DLD1 (cell line): ENCODE results near the gene TRIM66.

Experiments used
- in situ Hi-C: cut with HindIII; loops from 2 replicates; pipeline ENCODE4 v1.10.0; 2017; ENCODE audit warnings: low sequenced_read_pairs

The TRIM66 gene

DNA sequence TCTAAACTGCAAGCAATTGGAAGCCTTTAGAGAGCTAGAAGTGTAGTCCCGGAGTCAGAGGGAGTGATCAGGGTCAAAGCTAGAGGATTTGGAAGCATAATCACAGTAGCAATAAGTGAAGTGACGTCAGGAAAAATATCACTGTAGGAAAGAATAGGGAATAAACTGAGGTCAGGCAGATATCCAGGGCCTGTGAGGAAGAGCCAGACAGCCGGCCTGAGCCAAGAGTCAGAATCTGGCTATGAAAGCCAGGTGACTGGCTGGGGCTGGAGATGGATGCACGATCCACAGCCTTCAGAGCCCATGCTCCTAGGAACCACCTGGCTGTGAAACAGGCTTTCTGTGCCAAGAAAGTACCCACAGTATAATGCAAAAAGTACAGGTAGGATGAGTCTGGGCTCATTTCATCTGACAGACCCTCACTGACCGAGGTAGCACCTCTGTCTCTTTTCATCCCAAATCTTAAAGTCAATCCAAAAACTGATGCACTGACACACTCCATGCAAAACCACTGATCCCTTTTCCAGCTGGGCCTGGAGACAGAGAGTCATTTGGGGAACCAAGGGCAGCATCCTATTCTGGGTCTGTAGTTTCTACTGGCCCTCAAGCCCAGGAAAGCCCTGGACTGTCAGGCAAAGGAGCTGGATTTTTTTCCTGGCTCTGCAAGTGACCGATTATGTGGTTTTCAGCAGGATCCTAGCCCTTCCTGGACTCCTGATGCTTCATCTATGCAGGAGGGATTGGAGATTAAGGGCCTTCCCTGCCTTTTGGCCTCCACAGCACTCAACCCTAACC lies 21.3 kb downstream of the TRIM66 start:
- in situ Hi-C loops: no loop called here

DNA sequence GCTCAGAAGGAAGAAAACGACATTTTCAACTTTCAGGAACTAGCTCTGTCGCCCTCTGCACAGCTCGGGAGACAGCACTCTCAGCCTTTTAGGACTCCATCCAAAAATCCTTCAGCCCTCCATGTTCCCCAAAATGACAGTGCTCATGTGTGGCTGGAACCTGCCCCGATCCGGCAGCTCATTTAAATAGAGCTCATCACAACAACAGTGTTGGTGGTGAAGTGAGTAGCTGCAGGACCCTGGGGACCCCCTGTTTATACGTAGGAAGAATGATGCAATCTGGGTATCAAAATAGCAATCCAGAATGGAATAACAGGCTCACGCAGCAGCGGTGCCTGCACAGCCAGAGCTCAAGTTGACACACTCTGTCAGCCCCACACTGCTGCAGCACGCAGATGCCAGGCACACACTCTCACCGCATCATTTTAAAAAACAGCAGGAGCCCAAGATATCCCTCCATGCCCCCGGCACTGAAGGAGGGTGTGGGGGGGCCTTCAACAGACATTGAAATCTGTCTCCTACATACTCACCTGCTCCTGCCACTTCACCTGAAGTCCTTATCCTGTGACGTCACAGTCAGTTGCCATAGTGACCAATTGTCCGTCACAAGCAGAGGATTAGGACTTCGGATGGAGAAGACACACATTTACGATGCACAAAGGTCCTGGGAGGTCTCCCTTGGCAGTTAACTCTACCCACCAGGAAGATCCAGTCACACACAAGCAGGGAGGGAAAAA lies 24.0 kb downstream of the TRIM66 start:
- in situ Hi-C loops: no loop called here

DNA sequence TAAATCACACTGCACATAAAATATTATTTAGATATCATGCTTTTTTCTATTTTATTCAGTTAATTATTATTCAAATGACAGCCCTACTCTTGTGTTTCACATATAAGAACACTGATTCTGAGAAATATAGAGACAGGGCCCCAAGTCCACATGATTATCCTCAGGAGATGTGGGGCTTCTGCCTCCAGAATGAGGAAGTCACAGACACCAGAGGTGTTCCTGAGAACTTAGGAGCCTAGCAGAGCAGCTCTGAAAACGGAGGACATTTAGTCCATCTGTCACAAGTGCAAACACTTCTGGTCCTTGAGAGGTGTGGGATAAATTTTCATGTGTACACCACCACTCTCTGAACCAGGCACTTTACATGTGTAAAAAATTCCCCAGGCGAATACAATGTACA lies 26.2 kb downstream of the TRIM66 start:
- in situ Hi-C loops: no loop called here

DNA sequence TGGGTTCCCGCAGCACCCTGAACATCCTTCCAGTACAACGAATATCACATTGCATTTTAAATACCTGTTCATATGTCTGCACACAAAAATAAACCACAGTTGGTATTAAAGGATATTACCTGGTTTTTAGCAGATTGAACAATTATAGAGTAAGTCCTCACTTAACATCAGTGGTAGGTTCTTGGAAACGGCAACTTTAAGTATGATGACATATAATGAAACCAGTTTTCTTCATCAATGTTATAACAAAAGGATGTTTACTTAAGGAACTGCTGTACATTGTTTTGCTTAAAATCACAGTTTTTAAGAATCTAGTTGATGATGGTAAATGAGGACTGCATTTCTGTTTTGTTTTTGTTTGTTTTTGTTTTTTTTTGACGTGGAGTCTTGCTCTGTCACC lies 28.0 kb downstream of the TRIM66 start:
- in situ Hi-C loops: no loop called here

DNA sequence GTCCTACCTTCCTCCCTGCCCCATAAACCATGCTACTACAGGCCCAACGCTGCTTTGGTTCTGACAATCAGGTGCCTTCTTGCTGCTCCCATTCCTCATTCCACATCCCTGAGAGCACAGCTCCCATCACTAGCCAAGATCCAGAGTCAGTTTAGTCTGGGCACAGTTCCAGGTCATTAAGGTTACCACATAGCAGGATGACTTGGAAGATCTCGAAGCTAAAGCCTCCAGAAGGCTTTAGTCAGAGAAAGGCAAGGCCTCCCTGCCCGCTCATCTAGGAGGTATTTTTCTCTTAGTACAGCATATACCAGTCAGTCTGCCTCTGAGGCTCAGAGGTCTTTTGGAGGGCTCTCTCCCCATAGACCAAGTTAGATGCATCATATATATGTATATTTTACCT lies 30.3 kb downstream of the TRIM66 start:
- in situ Hi-C loops: no loop called here

- in situ Hi-C loops: no loop called here
These were observed 32.0 kb downstream of the TRIM66 start for GRCh38 chr11:8650401-8650990.

GRCh38 chr11:8649361-8649760 lies 33.1 kb downstream of the TRIM66 start:
- in situ Hi-C loops: no loop called here

GRCh38 chr11:8646873-8647272 lies 35.6 kb downstream of the TRIM66 start:
- in situ Hi-C loops: no loop called here

GRCh38 chr11:8642196-8642841 lies 40.1 kb downstream of the TRIM66 start:
- in situ Hi-C loops: no loop called here

DNA sequence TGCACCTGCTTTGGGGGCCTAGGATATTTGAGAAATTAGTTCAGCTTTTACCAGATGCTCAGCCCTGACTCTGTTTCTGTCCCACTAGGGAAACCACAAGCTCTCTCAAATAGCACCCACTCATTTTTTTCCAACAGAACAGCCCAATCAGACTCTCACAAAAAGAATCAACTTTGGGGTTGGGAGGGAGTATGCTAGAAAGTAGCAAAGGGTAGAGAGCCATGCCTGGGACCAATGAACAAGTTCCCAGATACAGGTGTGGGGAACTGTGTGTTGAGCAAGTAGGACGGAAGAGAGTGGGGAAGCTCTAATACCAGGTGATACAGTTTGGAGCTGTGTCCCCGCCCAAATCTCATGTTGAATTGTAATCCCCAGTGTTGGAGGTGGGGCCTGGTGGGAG lies 41.1 kb downstream of the TRIM66 start:
- in situ Hi-C loops: no loop called here

- in situ Hi-C loops: no loop called here
These were observed 42.1 kb downstream of the TRIM66 start for GRCh38 chr11:8640267-8640906.

GRCh38 chr11:8639655-8640054 lies 42.8 kb downstream of the TRIM66 start:
- in situ Hi-C loops: no loop called here

- in situ Hi-C loops: no loop called here
These were observed 44.2 kb downstream of the TRIM66 start for GRCh38 chr11:8638300-8638699.

DNA sequence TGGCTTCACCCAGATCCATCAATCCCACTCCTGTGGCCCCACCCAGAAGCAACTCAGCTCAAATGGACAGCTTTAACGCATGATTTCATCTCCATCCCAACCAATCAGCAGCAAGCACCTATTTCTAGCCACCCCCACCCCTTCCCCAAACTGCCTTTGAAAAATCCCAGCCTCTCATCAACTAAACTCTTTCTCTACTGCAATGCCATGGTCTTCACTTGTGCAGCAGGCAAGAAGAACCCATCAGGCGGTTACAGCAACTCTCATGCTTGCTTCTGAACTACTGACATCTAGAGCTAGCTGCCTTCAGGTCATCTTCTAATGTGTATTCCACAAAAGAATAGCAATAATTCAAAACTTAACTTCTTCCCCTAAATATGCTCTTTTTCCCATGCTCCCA lies 46.3 kb downstream of the TRIM66 start:
- in situ Hi-C loops: no loop called here

GRCh38 chr11:8634498-8634897 lies 48.0 kb downstream of the TRIM66 start:
- in situ Hi-C loops: no loop called here

DNA sequence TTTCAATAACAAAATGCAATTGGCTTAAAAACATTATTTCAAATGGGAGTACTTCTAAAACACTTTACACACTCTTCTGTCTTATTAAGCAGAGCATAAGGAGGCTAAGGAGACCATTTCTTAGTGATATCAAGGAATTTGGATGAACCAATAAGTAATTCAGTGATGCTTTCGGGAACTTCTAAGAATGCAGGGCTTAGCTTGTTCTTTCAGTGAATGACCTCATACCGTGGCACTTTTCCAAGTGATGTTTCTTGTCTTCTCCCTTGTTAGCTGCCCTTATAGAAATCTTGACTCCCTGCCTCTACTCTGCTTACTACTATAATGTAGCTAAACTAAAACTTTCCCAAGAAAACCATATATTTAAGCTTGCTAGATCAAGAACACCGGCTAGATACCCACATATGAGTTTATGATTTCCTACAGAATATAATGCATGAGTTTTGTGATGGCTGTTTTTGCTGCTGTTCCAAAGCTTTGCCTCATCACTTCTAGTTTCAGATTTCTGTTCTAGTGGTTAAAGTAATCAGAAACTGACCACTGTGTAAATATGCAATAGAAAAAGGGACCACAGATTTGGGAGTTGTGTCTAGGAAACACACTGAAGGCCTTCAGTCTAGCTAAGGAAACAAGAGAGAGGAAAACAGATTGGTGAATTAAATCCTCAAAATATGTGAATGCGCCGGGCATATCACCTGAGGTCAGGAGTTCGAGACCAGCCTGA lies 50.9 kb downstream of the TRIM66 start:
- in situ Hi-C loops: no loop called here

- in situ Hi-C loops: no loop called here
These were observed 57.8 kb downstream of the TRIM66 start for GRCh38 chr11:8624698-8625097.

GRCh38 chr11:8621147-8621546 lies 61.3 kb downstream of the TRIM66 start:
- in situ Hi-C loops: no loop called here

- in situ Hi-C loops: no loop called here
These were observed 65.4 kb downstream of the TRIM66 start for GRCh38 chr11:8617063-8617462.

- in situ Hi-C loops: no loop called here
These were observed 67.0 kb downstream of the TRIM66 start for GRCh38 chr11:8615291-8616032.
